NOMO-1 treated with DMSO at 0.1 percent for 48 hours (cell line): ENCODE measurements around the gene DGUOK.
"Not testable (repeated sequence)": the region's sequence is repeated elsewhere in the genome, so short reads cannot be mapped to it uniquely, and the experiment has no call there.

Experiments
- DNase-seq: peaks from one replicate; lab custom pipeline; 2025; ENCODE audit not compliant: unreplicated experiment; lab: John Stamatoyannopoulos, UW

The DGUOK gene

GRCh38 chr2:73919596-73920228 is 7.0 kb upstream of the DGUOK start:
- DNase-seq = no peak

- DNase-seq = peak; percentile 30
These were observed 5.8 kb upstream of the DGUOK start for GRCh38 chr2:73920577-73921545.

- no peak for DNase-seq
These were observed 5.1 kb upstream of the DGUOK start for GRCh38 chr2:73921581-73921980.

GRCh38 chr2:73922681-73923080 is 4.0 kb upstream of the DGUOK start:
- DNase-seq = no peak

- DNase-seq = peak; percentile 30
These were observed 1.5 kb upstream of the DGUOK start for GRCh38 chr2:73925033-73925704.

- no peak for DNase-seq
These were observed 707 bp upstream of the DGUOK start for GRCh38 chr2:73925853-73926492.

GRCh38 chr2:73927344-73927743 is 664 bp downstream of the DGUOK start:
- DNase-seq = no peak

- no peak for DNase-seq
These were observed 2.3 kb downstream of the DGUOK start for GRCh38 chr2:73928963-73929347.

GRCh38 chr2:73930386-73930785 is 3.7 kb downstream of the DGUOK start:
- DNase-seq = no peak

GRCh38 chr2:73931531-73932500 is 5.1 kb downstream of the DGUOK start:
- no peak for DNase-seq

- no peak for DNase-seq
These were observed 6.5 kb downstream of the DGUOK start for GRCh38 chr2:73933194-73933593.

- no peak for DNase-seq
These were observed 9.0 kb downstream of the DGUOK start for GRCh38 chr2:73935641-73936040.

- no peak for DNase-seq
These were observed 10.6 kb downstream of the DGUOK start for GRCh38 chr2:73937103-73937885.

GRCh38 chr2:73937899-73938298 is 11.2 kb downstream of the DGUOK start:
- no peak for DNase-seq

- DNase-seq = no peak
These were observed 12.2 kb downstream of the DGUOK start for GRCh38 chr2:73938718-73939352.

- peak; percentile 12 for DNase-seq
These were observed 12.7 kb downstream of the DGUOK start for GRCh38 chr2:73939419-73939818.

- not testable (repeated sequence) for DNase-seq
These were observed 13.4 kb downstream of the DGUOK start for GRCh38 chr2:73940066-73940465.

- no peak for DNase-seq
These were observed 16.0 kb downstream of the DGUOK start for GRCh38 chr2:73942664-73943063.

GRCh38 chr2:73944714-73945113 is 18.0 kb downstream of the DGUOK start:
- no peak for DNase-seq
